HAP-1 (cell line): ENCODE data around the gene C12orf54.

Experiments used
- DNase-seq, 2 experiments: peaks; one replicate each; pipeline ENCODE4 v3.0.0-alpha.2; 2016 to 2020; ENCODE audit warnings: low spot score in 2 of 2
- H3K27me3 ChIP-seq: fragments of 250-450 bp; sonication (Bioruptor Pico); 2 replicates; pipeline ENCODE4 v1.5.1; 2020; ENCODE audit warnings: low read depth, mild to moderate bottlenecking, moderate library complexity
- H3K36me3 ChIP-seq: fragments of 250-450 bp; sonication (Bioruptor Pico); replicated peaks from 2 replicates; pipeline ENCODE4 v1.5.1; 2020; ENCODE audit warnings: mild to moderate bottlenecking
- H3K4me1 ChIP-seq: fragments of 250-450 bp; sonication (Bioruptor Pico); 2 replicates; pipeline ENCODE4 v1.5.1; 2020; ENCODE audit warnings: mild to moderate bottlenecking
- H3K4me3 ChIP-seq: fragments of 250-450 bp; sonication (Bioruptor Pico); 2 replicates; pipeline ENCODE4 v1.5.1; 2020; ENCODE audit warnings: mild to moderate bottlenecking, moderate library complexity
- H3K9me3 ChIP-seq: fragments of 250-450 bp; sonication (Bioruptor Pico); 2 replicates; pipeline ENCODE4 v1.5.1; 2020; ENCODE audit warnings: mild to moderate bottlenecking, moderate library complexity
- in situ Hi-C: fragments of 300-500 bp; cut with MboI; formaldehyde crosslinking; loops from 3 replicates; pipeline ENCODE4 v1.14.3; 2020; ENCODE audit warnings: low sequenced_read_pairs, inconsistent platforms, mixed read lengths

The C12orf54 gene

GRCh38 chr12:48527891-48528670 lies 45.8 kb downstream of the C12orf54 start:
- no peaks in the 10 kb centered on the region for H3K36me3 ChIP-seq
- H3K4me3 ChIP-seq = no peak overlapping the region
- in situ Hi-C loops = no loop called here
- no peaks in the 10 kb centered on the region for H3K9me3 ChIP-seq
- DNase-seq = no peak
- no peaks in the 10 kb centered on the region for H3K27me3 ChIP-seq
- no peaks in the 10 kb centered on the region for H3K4me1 ChIP-seq

GRCh38 chr12:48532601-48533000 lies 50.3 kb downstream of the C12orf54 start:
- in situ Hi-C loops = no loop called here
- no peaks in the 10 kb centered on the region for H3K27me3 ChIP-seq
- H3K36me3 ChIP-seq = no peaks in the 10 kb centered on the region
- H3K4me1 ChIP-seq = no peaks in the 10 kb centered on the region
- H3K4me3 ChIP-seq = no peak overlapping the region
- no peaks in the 10 kb centered on the region for H3K9me3 ChIP-seq
- DNase-seq = no peak

- no peak for DNase-seq
- Histone ChIP-seq H3K9me3 (no peaks in the 10 kb centered on the region), H3K36me3 (no peaks in the 10 kb centered on the region), H3K4me1 (no peaks in the 10 kb centered on the region), H3K4me3 (no peak overlapping the region), H3K27me3 (no peaks in the 10 kb centered on the region)
- in situ Hi-C loops = no loop called here
Observed at GRCh38 chr12:48536602-48537001, 54.3 kb downstream of the C12orf54 start.

- Histone ChIP-seq H3K36me3 (no peaks in the 10 kb centered on the region), H3K4me3 (no peak overlapping the region), H3K9me3 (no peaks in the 10 kb centered on the region), H3K27me3 (no peaks in the 10 kb centered on the region), H3K4me1 (peaks cover 10% of the 10 kb centered on the region)
- in situ Hi-C loops = loop anchor here (5.0 to 10.0 kb wide), 2 partner anchors 75 to 252 kb away; no protein-coding TSS in a partner anchor
- DNase-seq = peak; percentile 53 to 79
Observed at GRCh38 chr12:48542300-48542928, 60.1 kb downstream of the C12orf54 start.

- in situ Hi-C loops = loop anchor here (10.0 kb wide), 1 partner anchor 249 kb away; no protein-coding TSS in a partner anchor
- Histone ChIP-seq H3K4me3 (no peak overlapping the region), H3K27me3 (no peaks in the 10 kb centered on the region), H3K36me3 (no peaks in the 10 kb centered on the region), H3K9me3 (peaks cover 4% of the 10 kb centered on the region; the same call in 1 of the 2 replicates), H3K4me1 (peaks cover 10% of the 10 kb centered on the region)
- peak; percentile 34 to 62 for DNase-seq
Observed at GRCh38 chr12:48545833-48546469, 63.7 kb downstream of the C12orf54 start.
